ENCODE measurements around the gene DUT. TPM values are rescaled to one million over a fixed set of nuclear protein-coding genes. Genes with fewer than 3 reads are reported as not detected.

The DUT gene
- polyA plus RNA-seq, 3 donors, result 43.8 to 71.9 (median 62.3) TPM

DNA sequence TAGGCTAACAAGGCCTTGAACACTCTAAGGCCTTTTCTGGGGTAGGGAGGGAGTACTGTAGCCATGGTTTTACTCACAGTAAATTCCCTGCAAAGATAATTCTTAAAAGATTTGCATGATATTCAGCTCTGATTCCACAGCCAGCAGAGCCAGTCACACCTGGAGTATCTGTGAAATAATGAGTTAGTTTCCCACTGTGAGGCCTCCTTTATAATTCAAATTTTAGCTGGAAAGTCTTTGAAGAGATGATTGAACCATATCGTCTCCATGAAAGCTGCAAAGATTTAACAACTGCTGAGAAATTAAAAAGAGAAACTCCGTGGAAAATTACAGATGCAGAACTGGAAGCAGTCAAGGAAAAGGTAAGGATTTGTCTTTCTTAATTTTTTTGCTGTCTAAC lies 32.3 kb upstream of the DUT start:
- TF ChIP-seq, protein P1, sequence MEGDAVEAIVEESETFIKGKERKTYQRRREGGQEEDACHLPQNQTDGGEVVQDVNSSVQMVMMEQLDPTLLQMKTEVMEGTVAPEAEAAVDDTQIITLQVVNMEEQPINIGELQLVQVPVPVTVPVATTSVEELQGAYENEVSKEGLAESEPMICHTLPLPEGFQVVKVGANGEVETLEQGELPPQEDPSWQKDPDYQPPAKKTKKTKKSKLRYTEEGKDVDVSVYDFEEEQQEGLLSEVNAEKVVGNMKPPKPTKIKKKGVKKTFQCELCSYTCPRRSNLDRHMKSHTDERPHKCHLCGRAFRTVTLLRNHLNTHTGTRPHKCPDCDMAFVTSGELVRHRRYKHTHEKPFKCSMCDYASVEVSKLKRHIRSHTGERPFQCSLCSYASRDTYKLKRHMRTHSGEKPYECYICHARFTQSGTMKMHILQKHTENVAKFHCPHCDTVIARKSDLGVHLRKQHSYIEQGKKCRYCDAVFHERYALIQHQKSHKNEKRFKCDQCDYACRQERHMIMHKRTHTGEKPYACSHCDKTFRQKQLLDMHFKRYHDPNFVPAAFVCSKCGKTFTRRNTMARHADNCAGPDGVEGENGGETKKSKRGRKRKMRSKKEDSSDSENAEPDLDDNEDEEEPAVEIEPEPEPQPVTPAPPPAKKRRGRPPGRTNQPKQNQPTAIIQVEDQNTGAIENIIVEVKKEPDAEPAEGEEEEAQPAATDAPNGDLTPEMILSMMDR (IDR thresholded peaks at IDR 0.05), result no peak
- intact Hi-C loops (cut with micrococcal nuclease), result no loop called here
- Histone ChIP-seq H3K9me3 (replicated peaks in 1 of 2; ENCODE audit: control insufficient read depth in 1 of 2, insufficient read depth in 1 of 2, low read length in 2 of 2) (no peaks in the 10 kb centered on the region), H3K36me3 (replicated peaks in 1 of 2; ENCODE audit: control insufficient read depth in 1 of 2, insufficient read depth in 2 of 2, low read length in 2 of 2) (no peaks in the 10 kb centered on the region), H3K27ac (ENCODE audit: low read depth in 1 of 2, low read length in 2 of 2) (no peak overlapping the region), H3K4me2 (replicated peaks; ENCODE audit: extremely low read depth, low read length, poor library complexity, severe bottlenecking) (no peak overlapping the region), H3K79me2 (ENCODE audit: insufficient read depth, low read length) (no peaks in the 10 kb centered on the region), H2AFZ (ENCODE audit: insufficient read depth, low read depth, low read length, poor library complexity, severe bottlenecking) (no peak overlapping the region), H4K20me1 (ENCODE audit: insufficient read depth, low read length) (no peaks in the 10 kb centered on the region), H3K4me3 (replicated peaks in 1 of 3; ENCODE audit: low read depth in 2 of 3, low read length in 3 of 3) (no peak overlapping the region), H3K9ac (ENCODE audit: insufficient read depth, low read length, poor library complexity, severe bottlenecking) (no peak overlapping the region), H3K4me1 (ENCODE audit: control insufficient read depth in 1 of 2, insufficient read depth in 2 of 2, low read length in 2 of 2) (no peaks in the 10 kb centered on the region), H3K27me3 (ENCODE audit: control insufficient read depth in 2 of 2, insufficient read depth in 2 of 2, low read length in 2 of 2) (peaks cover 0 to 2% of the 10 kb centered on the region in 2 donors)
- Mint-ChIP-seq H3K4me3 (no peak overlapping the region), H3K4me1 (no peaks in the 10 kb centered on the region), H3K27ac (no peak overlapping the region), H3K27me3 (ENCODE audit: low read depth in 3 of 3) (peaks cover 0 to 3% (median 2%) of the 10 kb centered on the region in 3 donors), H3K36me3 (no peaks in the 10 kb centered on the region), H3K9me3 (peaks cover 0 to 3% (median 0%) of the 10 kb centered on the region in 7 donors)
- WGBS (ENCODE audit: insufficient coverage), result 100% methylated on average over 1 of the region's 2 CpGs
- DNase-seq, result no peak

DNA sequence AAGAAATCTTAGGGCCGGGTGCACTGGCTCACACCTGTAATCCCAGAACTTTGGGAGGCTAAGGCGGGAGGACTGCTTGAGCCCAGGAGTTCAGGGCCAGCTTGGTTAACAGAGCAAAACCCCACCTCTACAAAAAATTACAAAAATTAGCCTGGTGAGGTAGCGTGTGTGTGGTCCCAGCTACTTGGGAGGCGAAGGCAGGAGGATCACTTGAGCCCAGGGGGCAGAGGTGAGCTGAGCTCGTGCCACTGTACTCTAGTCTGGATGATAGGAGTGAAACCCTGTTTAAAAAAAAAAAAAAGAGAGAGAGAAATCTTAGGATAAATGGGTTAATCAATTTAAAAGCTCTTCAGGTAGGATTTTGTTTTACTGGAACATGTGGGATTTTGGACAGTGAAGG lies 31.2 kb upstream of the DUT start:
- no peak for DNase-seq
- WGBS (ENCODE audit: insufficient coverage), result 84% methylated on average over 2 of the region's 5 CpGs
- Histone ChIP-seq H3K4me3 (replicated peaks in 1 of 3; ENCODE audit: low read depth in 2 of 3, low read length in 3 of 3) (no peak overlapping the region), H3K36me3 (replicated peaks in 1 of 2; ENCODE audit: control insufficient read depth in 1 of 2, insufficient read depth in 2 of 2, low read length in 2 of 2) (no peaks in the 10 kb centered on the region), H3K4me2 (replicated peaks; ENCODE audit: extremely low read depth, low read length, poor library complexity, severe bottlenecking) (no peak overlapping the region), H3K4me1 (ENCODE audit: control insufficient read depth in 1 of 2, insufficient read depth in 2 of 2, low read length in 2 of 2) (no peaks in the 10 kb centered on the region), H3K79me2 (ENCODE audit: insufficient read depth, low read length) (no peaks in the 10 kb centered on the region), H3K9me3 (replicated peaks in 1 of 2; ENCODE audit: control insufficient read depth in 1 of 2, insufficient read depth in 1 of 2, low read length in 2 of 2) (no peaks in the 10 kb centered on the region), H2AFZ (ENCODE audit: insufficient read depth, low read depth, low read length, poor library complexity, severe bottlenecking) (no peak overlapping the region), H3K9ac (ENCODE audit: insufficient read depth, low read length, poor library complexity, severe bottlenecking) (no peak overlapping the region), H3K27ac (ENCODE audit: low read depth in 1 of 2, low read length in 2 of 2) (no peak overlapping the region), H4K20me1 (ENCODE audit: insufficient read depth, low read length) (no peaks in the 10 kb centered on the region), H3K27me3 (ENCODE audit: control insufficient read depth in 2 of 2, insufficient read depth in 2 of 2, low read length in 2 of 2) (peaks cover 0 to 2% of the 10 kb centered on the region in 2 donors)
- Mint-ChIP-seq H3K4me3 (no peak overlapping the region), H3K4me1 (no peaks in the 10 kb centered on the region), H3K36me3 (no peaks in the 10 kb centered on the region), H3K9me3 (peaks cover 0 to 3% (median 0%) of the 10 kb centered on the region in 7 donors), H3K27me3 (ENCODE audit: low read depth in 3 of 3) (peaks cover 0 to 3% (median 2%) of the 10 kb centered on the region in 3 donors), H3K27ac (no peak overlapping the region)
- intact Hi-C loops (cut with micrococcal nuclease), result no loop called here
- TF ChIP-seq, protein P1 (IDR thresholded peaks at IDR 0.05), result no peak
